ENCODE measurements around the gene FAM135A. TPM values are rescaled to one million over a fixed set of nuclear protein-coding genes. Genes with fewer than 3 reads are reported as not detected.

The FAM135A gene
- total RNA-seq, 1 donor = 16.3 TPM

GRCh38 chr6:70415660-70416059, 2.4 kb downstream of the FAM135A start:
- no peak for DNase-seq (ENCODE audit: insufficient read length, low spot score, missing footprints)
- Histone ChIP-seq H3K27ac (ENCODE audit: low read depth, low read length) (no peak overlapping the region), H3K9me3 (ENCODE audit: low read depth, low read length) (no peaks in the 10 kb centered on the region), H3K4me2 (ENCODE audit: insufficient read depth, low read length) (no peak overlapping the region), H3K27me3 (ENCODE audit: insufficient read depth, low read length) (no peaks in the 10 kb centered on the region), H3K36me3 (ENCODE audit: insufficient read depth, low read length) (no peaks in the 10 kb centered on the region), H2AFZ (ENCODE audit: low read length) (no peak overlapping the region), H4K20me1 (ENCODE audit: insufficient read depth, low read length) (no peaks in the 10 kb centered on the region), H3K4me3 (ENCODE audit: insufficient read depth, low read length) (no peak overlapping the region), H3K79me2 (ENCODE audit: insufficient read depth, low read length) (no peaks in the 10 kb centered on the region), H3K4me1 (ENCODE audit: insufficient read depth, low read length) (peaks cover 14% of the 10 kb centered on the region)
- no peak for TF ChIP-seq CTCF (IDR thresholded peaks at IDR 0.05; ENCODE audit: extremely low read depth, low read depth, low read length)

- Histone ChIP-seq H3K4me3 (ENCODE audit: insufficient read depth, low read length) (no peak overlapping the region), H4K20me1 (ENCODE audit: insufficient read depth, low read length) (no peaks in the 10 kb centered on the region), H3K4me2 (ENCODE audit: insufficient read depth, low read length) (no peak overlapping the region), H3K4me1 (ENCODE audit: insufficient read depth, low read length) (no peaks in the 10 kb centered on the region), H3K79me2 (ENCODE audit: insufficient read depth, low read length) (no peaks in the 10 kb centered on the region), H3K27ac (ENCODE audit: low read depth, low read length) (no peak overlapping the region), H3K27me3 (ENCODE audit: insufficient read depth, low read length) (no peaks in the 10 kb centered on the region), H2AFZ (ENCODE audit: low read length) (no peak overlapping the region), H3K9me3 (ENCODE audit: low read depth, low read length) (no peaks in the 10 kb centered on the region), H3K36me3 (ENCODE audit: insufficient read depth, low read length) (no peaks in the 10 kb centered on the region)
- DNase-seq (ENCODE audit: insufficient read length, low spot score, missing footprints) = no peak
- TF ChIP-seq CTCF (IDR thresholded peaks at IDR 0.05; ENCODE audit: extremely low read depth, low read depth, low read length) = no peak
These were observed 8.2 kb downstream of the FAM135A start for GRCh38 chr6:70421509-70421908.

GRCh38 chr6:70423189-70424134, 10.2 kb downstream of the FAM135A start:
- Histone ChIP-seq H3K36me3 (ENCODE audit: insufficient read depth, low read length) (peaks cover under 1% of the 10 kb centered on the region), H3K27ac (ENCODE audit: low read depth, low read length) (no peak overlapping the region), H3K4me3 (ENCODE audit: insufficient read depth, low read length) (no peak overlapping the region), H3K9me3 (ENCODE audit: low read depth, low read length) (no peaks in the 10 kb centered on the region), H4K20me1 (ENCODE audit: insufficient read depth, low read length) (no peaks in the 10 kb centered on the region), H2AFZ (ENCODE audit: low read length) (no peak overlapping the region), H3K27me3 (ENCODE audit: insufficient read depth, low read length) (no peaks in the 10 kb centered on the region), H3K4me1 (ENCODE audit: insufficient read depth, low read length) (no peaks in the 10 kb centered on the region), H3K4me2 (ENCODE audit: insufficient read depth, low read length) (no peak overlapping the region), H3K79me2 (ENCODE audit: insufficient read depth, low read length) (no peaks in the 10 kb centered on the region)
- TF ChIP-seq CTCF (IDR thresholded peaks at IDR 0.05; ENCODE audit: extremely low read depth, low read depth, low read length) = no peak
- peak; percentile 45 for DNase-seq (ENCODE audit: insufficient read length, low spot score, missing footprints)

GRCh38 chr6:70424291-70424690, 11.0 kb downstream of the FAM135A start:
- no peak for DNase-seq (ENCODE audit: insufficient read length, low spot score, missing footprints)
- Histone ChIP-seq H3K79me2 (ENCODE audit: insufficient read depth, low read length) (no peaks in the 10 kb centered on the region), H3K9me3 (ENCODE audit: low read depth, low read length) (no peaks in the 10 kb centered on the region), H3K4me1 (ENCODE audit: insufficient read depth, low read length) (no peaks in the 10 kb centered on the region), H3K27me3 (ENCODE audit: insufficient read depth, low read length) (no peaks in the 10 kb centered on the region), H3K4me3 (ENCODE audit: insufficient read depth, low read length) (no peak overlapping the region), H3K27ac (ENCODE audit: low read depth, low read length) (no peak overlapping the region), H3K36me3 (ENCODE audit: insufficient read depth, low read length) (peaks cover 3% of the 10 kb centered on the region), H2AFZ (ENCODE audit: low read length) (no peak overlapping the region), H4K20me1 (ENCODE audit: insufficient read depth, low read length) (no peaks in the 10 kb centered on the region), H3K4me2 (ENCODE audit: insufficient read depth, low read length) (no peak overlapping the region)
- no peak for TF ChIP-seq CTCF (IDR thresholded peaks at IDR 0.05; ENCODE audit: extremely low read depth, low read depth, low read length)

Data from osteoblast (primary cell).